ENCODE data around the gene RALGDS. TPM values are rescaled to one million over a fixed set of nuclear protein-coding genes. Genes with fewer than 3 reads are reported as not detected.

RALGDS gene
- total RNA-seq, 1 donor from 2014 or later: 66.3 TPM

- DNase-seq (peak; percentile 28), ATAC-seq (no peak)
- H3K27me3 ChIP-seq: no peaks in the 10 kb centered on the region
- no peak overlapping the region for H3K27ac ChIP-seq
- peaks cover 32% of the 10 kb centered on the region for H3K4me1 ChIP-seq
- H3K9me3 ChIP-seq: no peaks in the 10 kb centered on the region
- H3K4me3 ChIP-seq: no peak overlapping the region
- TF ChIP-seq, protein P1, sequence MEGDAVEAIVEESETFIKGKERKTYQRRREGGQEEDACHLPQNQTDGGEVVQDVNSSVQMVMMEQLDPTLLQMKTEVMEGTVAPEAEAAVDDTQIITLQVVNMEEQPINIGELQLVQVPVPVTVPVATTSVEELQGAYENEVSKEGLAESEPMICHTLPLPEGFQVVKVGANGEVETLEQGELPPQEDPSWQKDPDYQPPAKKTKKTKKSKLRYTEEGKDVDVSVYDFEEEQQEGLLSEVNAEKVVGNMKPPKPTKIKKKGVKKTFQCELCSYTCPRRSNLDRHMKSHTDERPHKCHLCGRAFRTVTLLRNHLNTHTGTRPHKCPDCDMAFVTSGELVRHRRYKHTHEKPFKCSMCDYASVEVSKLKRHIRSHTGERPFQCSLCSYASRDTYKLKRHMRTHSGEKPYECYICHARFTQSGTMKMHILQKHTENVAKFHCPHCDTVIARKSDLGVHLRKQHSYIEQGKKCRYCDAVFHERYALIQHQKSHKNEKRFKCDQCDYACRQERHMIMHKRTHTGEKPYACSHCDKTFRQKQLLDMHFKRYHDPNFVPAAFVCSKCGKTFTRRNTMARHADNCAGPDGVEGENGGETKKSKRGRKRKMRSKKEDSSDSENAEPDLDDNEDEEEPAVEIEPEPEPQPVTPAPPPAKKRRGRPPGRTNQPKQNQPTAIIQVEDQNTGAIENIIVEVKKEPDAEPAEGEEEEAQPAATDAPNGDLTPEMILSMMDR (IDR thresholded peaks at IDR 0.05): no peak
- intact Hi-C loops (cut with DNase I): no loop called here
- H3K36me3 ChIP-seq: peaks cover 64% of the 10 kb centered on the region
Measured at GRCh38 chr9:133109931-133110650, 10.9 kb downstream of the RALGDS start.

GRCh38 chr9:133108794-133109641 is 12.0 kb downstream of the RALGDS start:
- H3K27me3 ChIP-seq: no peaks in the 10 kb centered on the region
- TF ChIP-seq, protein P1 (IDR thresholded peaks at IDR 0.05): no peak
- peaks cover 73% of the 10 kb centered on the region for H3K36me3 ChIP-seq
- H3K4me3 ChIP-seq: no peak overlapping the region
- no peaks in the 10 kb centered on the region for H3K9me3 ChIP-seq
- H3K27ac ChIP-seq: no peak overlapping the region
- intact Hi-C loops (cut with DNase I): no loop called here
- DNase-seq: peak; percentile 56
- peaks cover 22% of the 10 kb centered on the region for H3K4me1 ChIP-seq
- ATAC-seq: no peak

DNA sequence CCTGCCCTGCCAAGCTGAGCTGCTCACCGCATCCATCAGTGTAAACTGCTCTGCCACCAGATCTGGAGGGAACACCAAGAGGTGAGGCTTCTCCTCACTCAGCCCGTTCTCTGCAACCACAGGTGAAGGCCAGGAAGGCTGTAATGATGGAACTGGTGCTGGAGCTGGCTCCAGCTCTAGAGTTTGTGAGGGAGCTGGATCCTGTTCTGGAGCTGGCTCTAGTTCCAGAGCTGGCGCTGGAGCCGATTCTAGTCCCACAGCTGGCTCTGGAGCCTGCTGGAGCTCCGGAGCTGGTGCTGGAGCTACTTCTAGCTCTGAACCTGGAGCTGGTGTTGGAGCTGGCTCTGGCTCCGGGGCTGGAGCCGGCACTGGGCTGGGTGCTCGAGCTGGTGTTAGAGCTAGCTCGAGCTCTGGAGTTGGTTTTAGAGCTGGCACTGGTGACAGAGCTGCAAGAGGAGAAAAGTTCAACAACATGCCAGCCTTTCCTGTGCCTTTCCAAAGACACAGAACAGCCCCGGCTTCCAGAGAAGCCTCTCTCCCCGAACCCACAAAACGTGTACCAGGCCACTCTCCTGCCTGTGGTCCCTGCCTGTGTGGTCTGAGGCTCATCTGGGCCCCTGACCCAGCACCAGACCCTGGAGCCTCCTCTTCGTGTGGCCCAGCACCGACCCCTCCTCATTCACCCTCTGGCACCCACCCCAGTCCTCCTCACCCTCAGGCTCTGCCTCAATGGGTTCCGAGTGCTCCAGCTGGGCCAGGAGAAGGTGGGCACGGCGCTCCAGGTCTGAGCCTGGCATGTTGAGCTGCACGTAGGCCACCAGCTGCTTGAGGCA is 12.9 kb downstream of the RALGDS start:
- TF ChIP-seq, protein P1 (IDR thresholded peaks at IDR 0.05): no peak
- no peaks in the 10 kb centered on the region for H3K9me3 ChIP-seq
- peaks cover 13% of the 10 kb centered on the region for H3K4me1 ChIP-seq
- no peak overlapping the region for H3K4me3 ChIP-seq
- ATAC-seq (no peak), DNase-seq (peak; percentile 46)
- no peak overlapping the region for H3K27ac ChIP-seq
- H3K27me3 ChIP-seq: no peaks in the 10 kb centered on the region
- H3K36me3 ChIP-seq: peaks cover 82% of the 10 kb centered on the region
- intact Hi-C loops (cut with DNase I): no loop called here

DNA sequence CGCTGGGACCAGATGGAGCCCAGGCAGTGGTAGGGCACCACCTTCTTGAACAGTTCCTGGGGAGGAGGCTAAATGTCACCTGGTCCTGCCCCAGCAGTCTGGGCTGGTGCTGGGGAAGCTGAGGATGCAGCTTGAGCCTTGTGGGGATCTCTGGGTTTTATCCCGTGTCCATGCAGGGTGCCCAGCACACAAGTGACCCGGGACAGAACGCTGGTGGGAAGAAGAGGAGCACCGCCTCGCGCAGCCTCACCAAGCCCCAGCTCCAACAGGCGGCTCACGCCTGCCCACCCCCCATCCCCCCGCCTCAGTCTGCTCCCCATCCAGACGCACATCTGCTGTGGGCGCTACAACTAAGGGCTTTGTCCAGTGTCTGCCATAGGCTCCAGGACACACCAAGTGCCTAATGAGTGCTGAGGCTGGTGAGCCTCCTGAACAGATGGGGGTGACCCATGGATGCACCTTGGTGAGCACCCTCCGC is 13.8 kb downstream of the RALGDS start:
- TF ChIP-seq, protein P1 (IDR thresholded peaks at IDR 0.05): no peak
- ATAC-seq (no peak), DNase-seq (no peak)
- Histone ChIP-seq H3K27ac (no peak overlapping the region), H3K36me3 (peaks cover 91% of the 10 kb centered on the region), H3K27me3 (no peaks in the 10 kb centered on the region), H3K4me3 (no peak overlapping the region), H3K9me3 (no peaks in the 10 kb centered on the region), H3K4me1 (peaks cover 4% of the 10 kb centered on the region)
- intact Hi-C loops (cut with DNase I): no loop called here

DNA sequence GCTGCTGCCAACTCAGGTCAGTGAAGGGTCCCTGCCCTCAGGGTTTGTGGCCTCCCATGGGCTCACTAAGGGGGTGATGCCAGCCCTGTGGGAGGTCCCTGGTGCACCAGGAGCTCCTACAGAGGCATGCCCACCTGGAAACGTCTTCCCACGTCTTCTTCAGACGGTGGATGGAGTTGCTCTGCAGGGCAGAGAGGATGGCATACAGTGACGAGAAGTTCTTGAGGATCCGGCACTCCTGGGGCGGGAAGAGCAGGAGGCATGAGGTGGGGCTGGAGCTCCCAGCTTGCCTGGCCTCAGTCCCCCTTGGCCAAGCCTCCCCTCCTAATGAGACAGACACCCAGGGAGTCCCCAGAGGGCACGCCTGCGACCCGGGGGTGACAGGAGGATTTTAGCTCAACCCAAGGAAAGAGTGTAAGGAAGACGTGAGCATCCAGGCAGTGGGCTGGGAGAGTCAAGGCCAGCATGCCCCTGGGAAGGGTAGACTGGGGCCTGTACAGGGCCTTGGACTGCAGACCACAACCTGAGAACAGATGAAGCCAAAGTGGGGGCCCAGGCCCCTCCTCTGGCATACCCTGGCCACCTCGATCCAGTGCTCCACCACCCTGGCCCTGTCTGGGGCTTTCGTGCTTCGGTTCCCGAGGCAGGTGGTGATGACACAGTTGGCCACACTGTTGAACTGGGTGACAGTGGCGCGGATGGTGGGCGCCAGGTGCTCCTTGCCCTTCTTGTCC is 14.4 kb downstream of the RALGDS start:
- TF ChIP-seq, protein P1 (IDR thresholded peaks at IDR 0.05): no peak
- no peaks in the 10 kb centered on the region for H3K9me3 ChIP-seq
- H3K4me1 ChIP-seq: no peaks in the 10 kb centered on the region
- no peaks in the 10 kb centered on the region for H3K27me3 ChIP-seq
- H3K27ac ChIP-seq: no peak overlapping the region
- H3K36me3 ChIP-seq: peaks cover 96% of the 10 kb centered on the region
- DNase-seq (peak; percentile 59), ATAC-seq (no peak)
- no peak overlapping the region for H3K4me3 ChIP-seq
- intact Hi-C loops (cut with DNase I): no loop called here

All from upper lobe of right lung (tissue), 1 donor.